HCT116 (cell line): ENCODE data around the gene LGALS4.

Experiments
- CTCF ChIP-seq, 3 experiments: fragments of 200-600 bp in 1 of 3; sonication (generic) in 1 of 3; IDR thresholded peaks in 2 of 3; conservative IDR thresholded peaks in 1 of 3; 2 replicates each; pipeline ENCODE4 v1.5.1; 2012 to 2017; ENCODE audit warnings: low read depth in 2 of 3, low read length in 2 of 3, antibody characterized with exemption in 1 of 3, borderline replicate concordance in 1 of 3, control low read depth in 1 of 3, mild to moderate bottlenecking in 1 of 3, mixed read lengths in 1 of 3, mixed run types in 1 of 3, moderate library complexity in 1 of 3; ENCODE audit not compliant: insufficient read depth in 1 of 3
- POLR2AphosphoS5 ChIP-seq: IDR thresholded peaks from 2 replicates; pipeline ENCODE4 v1.6.1; 2011; ENCODE audit warnings: mild to moderate bottlenecking, low read depth, low read length, moderate library complexity

GRCh38 chr19:38836983-38837626 lies 24.4 kb upstream of the LGALS4 start:
- TF ChIP-seq CTCF (IDR thresholded peaks at IDR 0.05 in 2 of 3, conservative IDR thresholded peaks at IDR 0.05 in 1 of 3; ENCODE audit: borderline replicate concordance in 1 of 3, insufficient read depth in 1 of 3, low read depth in 2 of 3, low read length in 2 of 3) (no peak), POLR2AphosphoS5 (no peak; the same call in 1 of the 2 replicates)
